ENCODE results near the gene CFL1.

The CFL1 gene

DNA sequence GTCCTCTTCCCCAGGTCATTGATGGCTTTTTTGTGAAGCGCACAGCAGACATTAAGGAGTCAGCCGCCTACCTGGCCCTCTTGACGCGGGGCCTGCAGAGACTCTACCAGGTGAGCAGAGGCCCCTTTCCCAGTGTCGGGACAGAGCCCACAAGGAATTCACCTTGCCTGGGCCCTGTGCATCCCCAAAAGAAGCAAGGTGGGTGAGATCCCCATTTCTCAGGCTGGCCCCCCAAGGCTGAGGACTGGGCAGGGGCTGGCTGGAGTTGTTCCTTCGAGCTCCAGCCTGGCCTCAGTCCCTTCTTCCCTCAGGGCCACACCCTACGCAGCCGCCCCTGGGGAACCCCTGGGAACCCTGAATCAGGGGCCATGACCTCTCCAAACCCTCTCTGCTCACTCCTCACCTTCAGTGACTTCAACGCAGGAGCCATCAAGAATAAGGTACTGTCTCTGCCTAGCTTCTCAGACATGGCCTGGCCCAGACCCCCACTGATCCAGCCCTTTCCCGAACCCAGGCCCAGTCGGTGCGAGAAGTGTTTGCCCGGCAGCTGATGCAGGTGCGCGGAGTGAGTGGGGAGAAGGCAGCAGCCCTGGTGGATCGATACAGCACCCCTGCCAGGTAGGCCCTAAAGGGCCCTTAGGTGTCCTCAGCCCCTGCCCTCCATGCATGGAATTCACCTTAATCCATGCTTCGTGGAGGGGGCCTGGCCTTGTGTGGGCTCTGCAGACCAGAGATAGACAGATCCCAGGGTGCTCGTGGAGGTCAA lies 6.9 kb upstream of the CFL1 start:
- Histone ChIP-seq H3K27ac (ENCODE audit: low read depth, low read length) (no peak overlapping the region), H3K9me3 (ENCODE audit: control insufficient read depth, insufficient read depth, low read length) (no peaks in the 10 kb centered on the region), H3K36me3 (ENCODE audit: control insufficient read depth, low read length) (peaks cover 63% of the 10 kb centered on the region), H3K4me1 (ENCODE audit: control insufficient read depth, low read length) (peaks cover 19% of the 10 kb centered on the region), H3K9me2 (replicated peaks; ENCODE audit: control insufficient read depth, low read length) (no peaks in the 10 kb centered on the region), H3K79me2 (ENCODE audit: control insufficient read depth, low read length) (peaks cover 22% of the 10 kb centered on the region), H3K27me3 (ENCODE audit: control insufficient read depth, low read length) (no peaks in the 10 kb centered on the region; the same call in 1 of the 2 replicates), H3F3A (ENCODE audit: control insufficient read depth, insufficient read depth) (peaks cover 12% of the 10 kb centered on the region; the same call in 1 of the 2 replicates), H3K4me2 (ENCODE audit: low read length) (no peak overlapping the region), H4K20me1 (ENCODE audit: control insufficient read depth, insufficient read depth, low read depth, low read length) (no peaks in the 10 kb centered on the region; the same call in 1 of the 2 replicates), H3K4me3 (ENCODE audit: low read length) (no peak overlapping the region)
- no peak for TF ChIP-seq EZH2phosphoT487 (IDR thresholded peaks at IDR 0.05; ENCODE audit: borderline replicate concordance, low read length)
- TF ChIP-seq, protein P1, sequence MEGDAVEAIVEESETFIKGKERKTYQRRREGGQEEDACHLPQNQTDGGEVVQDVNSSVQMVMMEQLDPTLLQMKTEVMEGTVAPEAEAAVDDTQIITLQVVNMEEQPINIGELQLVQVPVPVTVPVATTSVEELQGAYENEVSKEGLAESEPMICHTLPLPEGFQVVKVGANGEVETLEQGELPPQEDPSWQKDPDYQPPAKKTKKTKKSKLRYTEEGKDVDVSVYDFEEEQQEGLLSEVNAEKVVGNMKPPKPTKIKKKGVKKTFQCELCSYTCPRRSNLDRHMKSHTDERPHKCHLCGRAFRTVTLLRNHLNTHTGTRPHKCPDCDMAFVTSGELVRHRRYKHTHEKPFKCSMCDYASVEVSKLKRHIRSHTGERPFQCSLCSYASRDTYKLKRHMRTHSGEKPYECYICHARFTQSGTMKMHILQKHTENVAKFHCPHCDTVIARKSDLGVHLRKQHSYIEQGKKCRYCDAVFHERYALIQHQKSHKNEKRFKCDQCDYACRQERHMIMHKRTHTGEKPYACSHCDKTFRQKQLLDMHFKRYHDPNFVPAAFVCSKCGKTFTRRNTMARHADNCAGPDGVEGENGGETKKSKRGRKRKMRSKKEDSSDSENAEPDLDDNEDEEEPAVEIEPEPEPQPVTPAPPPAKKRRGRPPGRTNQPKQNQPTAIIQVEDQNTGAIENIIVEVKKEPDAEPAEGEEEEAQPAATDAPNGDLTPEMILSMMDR (IDR thresholded peaks at IDR 0.05; ENCODE audit: low read depth, low read length, poor library complexity, severe bottlenecking), result no peak

DNA sequence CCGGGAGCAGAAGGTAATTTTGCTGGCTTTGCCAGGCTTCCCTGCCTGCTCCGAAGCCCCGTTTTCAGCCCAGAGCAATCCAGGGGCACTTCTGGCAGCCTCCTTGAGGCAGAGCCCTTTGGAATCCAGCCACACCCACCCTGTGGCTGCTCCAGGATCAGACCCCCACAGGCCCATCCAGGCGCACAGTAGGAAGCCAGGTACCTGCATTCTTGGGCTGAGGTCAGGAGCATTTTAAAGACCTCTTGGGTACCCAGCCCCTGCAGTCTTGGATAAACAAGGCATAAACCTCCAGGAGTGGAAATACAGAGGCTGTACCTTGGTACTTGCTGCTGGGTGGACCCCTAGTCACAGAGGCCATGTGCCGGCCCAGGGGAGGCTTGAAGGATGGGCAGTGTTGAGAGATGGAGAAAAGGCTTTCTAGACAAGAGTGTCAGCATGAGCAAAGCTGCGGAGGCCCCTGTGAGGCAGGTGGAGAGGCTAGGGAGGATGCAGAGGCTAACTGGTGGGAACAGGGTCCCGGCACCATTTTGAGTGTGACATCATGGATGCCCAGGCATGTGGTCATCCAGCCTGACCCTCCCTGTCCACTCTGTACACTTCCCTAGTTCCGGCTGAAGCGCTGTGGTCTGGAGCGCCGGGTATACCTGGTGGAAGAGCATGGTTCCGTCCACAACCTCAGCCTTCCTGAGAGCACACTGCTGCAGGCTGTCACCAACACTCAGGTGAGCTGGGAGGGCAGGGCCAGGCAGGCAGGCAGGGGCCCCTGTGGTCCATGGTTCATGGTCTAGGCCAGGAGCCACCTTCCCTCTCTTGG lies 6.1 kb upstream of the CFL1 start:
- Histone ChIP-seq H3K27me3 (ENCODE audit: control insufficient read depth, low read length) (no peaks in the 10 kb centered on the region), H3F3A (ENCODE audit: control insufficient read depth, insufficient read depth) (peaks cover 9% of the 10 kb centered on the region; the same call in 1 of the 2 replicates), H3K79me2 (ENCODE audit: control insufficient read depth, low read length) (peaks cover 22% of the 10 kb centered on the region), H3K4me1 (ENCODE audit: control insufficient read depth, low read length) (peaks cover 23% of the 10 kb centered on the region), H3K9me3 (ENCODE audit: control insufficient read depth, insufficient read depth, low read length) (no peaks in the 10 kb centered on the region), H3K27ac (ENCODE audit: low read depth, low read length) (no peak overlapping the region), H4K20me1 (ENCODE audit: control insufficient read depth, insufficient read depth, low read depth, low read length) (no peaks in the 10 kb centered on the region; the same call in 1 of the 2 replicates), H3K4me2 (ENCODE audit: low read length) (no peak overlapping the region), H3K9me2 (replicated peaks; ENCODE audit: control insufficient read depth, low read length) (no peaks in the 10 kb centered on the region), H3K36me3 (ENCODE audit: control insufficient read depth, low read length) (peaks cover 63% of the 10 kb centered on the region), H3K4me3 (ENCODE audit: low read length) (no peak overlapping the region)
- TF ChIP-seq, protein P1 (IDR thresholded peaks at IDR 0.05; ENCODE audit: low read depth, low read length, poor library complexity, severe bottlenecking), result no peak
- no peak for TF ChIP-seq EZH2phosphoT487 (IDR thresholded peaks at IDR 0.05; ENCODE audit: borderline replicate concordance, low read length)

GRCh38 chr11:65862941-65863888 lies 5.2 kb upstream of the CFL1 start:
- TF ChIP-seq EZH2phosphoT487 (IDR thresholded peaks at IDR 0.05; ENCODE audit: borderline replicate concordance, low read length), result no peak
- TF ChIP-seq, protein P1 (IDR thresholded peaks at IDR 0.05; ENCODE audit: low read depth, low read length, poor library complexity, severe bottlenecking), result no peak
- Histone ChIP-seq H3K27ac (ENCODE audit: low read depth, low read length) (no peak overlapping the region), H3K27me3 (ENCODE audit: control insufficient read depth, low read length) (no peaks in the 10 kb centered on the region), H3K4me1 (ENCODE audit: control insufficient read depth, low read length) (peaks cover 29% of the 10 kb centered on the region), H3K9me3 (ENCODE audit: control insufficient read depth, insufficient read depth, low read length) (no peaks in the 10 kb centered on the region), H3K79me2 (ENCODE audit: control insufficient read depth, low read length) (peaks cover 22% of the 10 kb centered on the region), H3K36me3 (ENCODE audit: control insufficient read depth, low read length) (peaks cover 63% of the 10 kb centered on the region), H3F3A (ENCODE audit: control insufficient read depth, insufficient read depth) (peaks cover 13% of the 10 kb centered on the region), H3K9me2 (replicated peaks; ENCODE audit: control insufficient read depth, low read length) (no peaks in the 10 kb centered on the region), H4K20me1 (ENCODE audit: control insufficient read depth, insufficient read depth, low read depth, low read length) (no peaks in the 10 kb centered on the region; the same call in 1 of the 2 replicates), H3K4me3 (ENCODE audit: low read length) (no peak overlapping the region), H3K4me2 (ENCODE audit: low read length) (no peak overlapping the region)
